Nephron (organoid): ENCODE results near the gene PTPRM.

Experiments used
- H3K27ac Mint-ChIP-seq, 3 experiments: 2 replicates each; pipeline ENCODE4 v1.8.0; 2020; ENCODE audit warnings: mixed read lengths in 3 of 3, mild to moderate bottlenecking in 2 of 3, moderate library complexity in 1 of 3
- H3K27me3 Mint-ChIP-seq: 2 replicates; pipeline ENCODE4 v1.8.0; 2021; ENCODE audit warnings: low read depth, mild to moderate bottlenecking, moderate library complexity, mixed read lengths
- H3K36me3 Mint-ChIP-seq: 2 replicates; pipeline ENCODE4 v1.8.0; 2020; ENCODE audit warnings: low read depth, mixed read lengths
- H3K4me1 Mint-ChIP-seq: 2 replicates; pipeline ENCODE4 v1.8.0; 2020; ENCODE audit warnings: mixed read lengths
- H3K4me3 Mint-ChIP-seq, 3 experiments: 2 replicates each; pipeline ENCODE4 v1.8.0; 2020; ENCODE audit warnings: mild to moderate bottlenecking in 3 of 3, mixed read lengths in 3 of 3, moderate library complexity in 2 of 3
- H3K9me3 Mint-ChIP-seq: 2 replicates; pipeline ENCODE4 v1.8.0; 2020; ENCODE audit warnings: mixed read lengths
- TF ChIP-seq, protein P1 (sequence below), 3 experiments: fragments of 200-600 bp; sonication (generic); IDR thresholded peaks; one replicate each; pipeline ENCODE4 v1.5.0; 2021; ENCODE audit warnings: antibody characterized with exemption in 3 of 3; ENCODE audit not compliant: unreplicated experiment in 3 of 3

The PTPRM gene

DNA sequence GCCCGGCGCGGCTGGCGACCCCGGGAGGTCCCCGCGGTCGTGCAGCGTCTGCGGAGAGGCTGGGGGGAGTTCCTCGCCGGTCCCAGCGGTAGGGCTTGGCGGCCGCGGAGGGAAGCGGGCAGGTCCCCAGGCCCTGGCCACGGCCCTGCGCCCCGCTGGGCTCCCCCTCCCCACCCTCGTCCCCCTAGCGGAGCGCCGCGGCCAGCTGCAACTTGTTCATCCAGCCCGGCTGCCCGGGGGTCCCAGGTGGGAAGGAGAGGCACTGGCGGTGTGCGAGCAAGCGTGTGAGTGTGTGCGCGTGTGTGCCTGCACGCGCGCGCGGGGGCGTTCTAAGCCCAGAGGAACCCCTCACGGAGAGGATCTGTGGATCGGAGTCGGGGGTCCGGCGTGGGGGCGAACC, 1.3 kb downstream of the PTPRM start:
- H3K9me3 Mint-ChIP-seq: no peaks in the 10 kb centered on the region
- H3K27ac Mint-ChIP-seq: peak overlapping the region; percentile 7 to 87 (median 56)
- TF ChIP-seq, protein P1, sequence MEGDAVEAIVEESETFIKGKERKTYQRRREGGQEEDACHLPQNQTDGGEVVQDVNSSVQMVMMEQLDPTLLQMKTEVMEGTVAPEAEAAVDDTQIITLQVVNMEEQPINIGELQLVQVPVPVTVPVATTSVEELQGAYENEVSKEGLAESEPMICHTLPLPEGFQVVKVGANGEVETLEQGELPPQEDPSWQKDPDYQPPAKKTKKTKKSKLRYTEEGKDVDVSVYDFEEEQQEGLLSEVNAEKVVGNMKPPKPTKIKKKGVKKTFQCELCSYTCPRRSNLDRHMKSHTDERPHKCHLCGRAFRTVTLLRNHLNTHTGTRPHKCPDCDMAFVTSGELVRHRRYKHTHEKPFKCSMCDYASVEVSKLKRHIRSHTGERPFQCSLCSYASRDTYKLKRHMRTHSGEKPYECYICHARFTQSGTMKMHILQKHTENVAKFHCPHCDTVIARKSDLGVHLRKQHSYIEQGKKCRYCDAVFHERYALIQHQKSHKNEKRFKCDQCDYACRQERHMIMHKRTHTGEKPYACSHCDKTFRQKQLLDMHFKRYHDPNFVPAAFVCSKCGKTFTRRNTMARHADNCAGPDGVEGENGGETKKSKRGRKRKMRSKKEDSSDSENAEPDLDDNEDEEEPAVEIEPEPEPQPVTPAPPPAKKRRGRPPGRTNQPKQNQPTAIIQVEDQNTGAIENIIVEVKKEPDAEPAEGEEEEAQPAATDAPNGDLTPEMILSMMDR (IDR thresholded peaks at IDR 0.05; ENCODE audit: unreplicated experiment in 3 of 3): peak; percentile 27 to 46 (median 46)
- peaks cover 18% of the 10 kb centered on the region for H3K4me1 Mint-ChIP-seq
- peaks cover 22% of the 10 kb centered on the region for H3K27me3 Mint-ChIP-seq
- H3K36me3 Mint-ChIP-seq: peaks cover 4% of the 10 kb centered on the region
- H3K4me3 Mint-ChIP-seq: peak overlapping the region; percentile 86 to 90 (median 89)

- H3K4me1 Mint-ChIP-seq: peaks cover 20% of the 10 kb centered on the region
- TF ChIP-seq, protein P1 (IDR thresholded peaks at IDR 0.05; ENCODE audit: unreplicated experiment in 3 of 3): no peak
- no peak overlapping the region for H3K4me3 Mint-ChIP-seq
- no peaks in the 10 kb centered on the region for H3K9me3 Mint-ChIP-seq
- peaks cover 4% of the 10 kb centered on the region for H3K36me3 Mint-ChIP-seq
- peaks cover 28% of the 10 kb centered on the region for H3K27me3 Mint-ChIP-seq
- H3K27ac Mint-ChIP-seq: no peak overlapping the region
These were observed 4.5 kb downstream of the PTPRM start for GRCh38 chr18:7571626-7572025.

GRCh38 chr18:7572822-7573221, 5.7 kb downstream of the PTPRM start:
- Mint-ChIP-seq H3K27ac (no peak overlapping the region), H3K36me3 (peaks cover 4% of the 10 kb centered on the region), H3K4me3 (no peak overlapping the region), H3K27me3 (peaks cover 28% of the 10 kb centered on the region), H3K4me1 (peaks cover 25% of the 10 kb centered on the region), H3K9me3 (no peaks in the 10 kb centered on the region)
- TF ChIP-seq, protein P1 (IDR thresholded peaks at IDR 0.05; ENCODE audit: unreplicated experiment in 3 of 3): no peak

DNA sequence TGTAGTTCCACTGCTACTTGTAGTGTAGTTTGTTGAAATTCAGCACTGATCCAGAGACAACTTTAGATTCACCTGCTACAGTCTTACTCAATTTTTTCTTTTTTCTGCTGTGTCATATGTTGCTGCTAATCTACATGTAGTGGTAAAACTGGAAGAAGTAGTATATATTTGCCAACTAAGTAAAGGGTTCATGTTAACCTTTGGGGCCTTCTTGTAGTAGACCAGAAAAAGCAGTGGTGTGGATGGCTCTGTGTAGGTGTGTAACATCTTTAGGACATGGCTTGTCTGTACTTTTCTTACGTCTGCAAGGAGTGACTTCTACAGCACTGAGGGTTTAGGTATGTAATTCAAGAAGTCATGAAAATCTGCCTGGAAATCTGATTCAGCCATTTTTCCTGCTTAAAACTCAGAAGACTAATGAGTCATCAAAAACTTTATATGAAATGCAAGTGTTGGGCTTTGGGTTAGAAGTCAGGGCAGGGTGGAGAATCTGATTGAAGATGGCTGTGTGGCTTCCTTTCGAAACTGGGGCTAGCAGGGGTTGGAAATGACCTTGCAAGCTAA, 8.4 kb downstream of the PTPRM start:
- Mint-ChIP-seq H3K27me3 (peaks cover 12% of the 10 kb centered on the region), H3K36me3 (no peaks in the 10 kb centered on the region), H3K4me3 (no peak overlapping the region), H3K27ac (peak overlapping the region in 1 of 3 experiments; percentile 3), H3K4me1 (peaks cover 19% of the 10 kb centered on the region), H3K9me3 (no peaks in the 10 kb centered on the region)
- TF ChIP-seq, protein P1 (IDR thresholded peaks at IDR 0.05; ENCODE audit: unreplicated experiment in 3 of 3): no peak

- TF ChIP-seq, protein P1 (IDR thresholded peaks at IDR 0.05; ENCODE audit: unreplicated experiment in 3 of 3): no peak
- H3K9me3 Mint-ChIP-seq: no peaks in the 10 kb centered on the region
- H3K36me3 Mint-ChIP-seq: no peaks in the 10 kb centered on the region
- H3K27ac Mint-ChIP-seq: no peak overlapping the region
- no peak overlapping the region for H3K4me3 Mint-ChIP-seq
- H3K4me1 Mint-ChIP-seq: peaks cover 19% of the 10 kb centered on the region
- H3K27me3 Mint-ChIP-seq: peaks cover 10% of the 10 kb centered on the region
These were observed 9.0 kb downstream of the PTPRM start for GRCh38 chr18:7576077-7576476.

- Mint-ChIP-seq H3K9me3 (no peaks in the 10 kb centered on the region), H3K4me1 (peaks cover 19% of the 10 kb centered on the region), H3K36me3 (no peaks in the 10 kb centered on the region), H3K27ac (no peak overlapping the region), H3K4me3 (no peak overlapping the region), H3K27me3 (peaks cover 10% of the 10 kb centered on the region)
- TF ChIP-seq, protein P1 (IDR thresholded peaks at IDR 0.05; ENCODE audit: unreplicated experiment in 3 of 3): no peak
These were observed 9.6 kb downstream of the PTPRM start for GRCh38 chr18:7576685-7577084.
